Endodermal cell (in vitro differentiated cells): ENCODE measurements around the gene INO80E. TPM values are rescaled to one million over a fixed set of nuclear protein-coding genes. Genes with fewer than 3 reads are reported as not detected.
"Not testable (repeated sequence)": the region's sequence is repeated elsewhere in the genome, so short reads cannot be mapped to it uniquely, and the experiment has no call there.

Experiments used
- DNase-seq: peaks from one replicate; pipeline ENCODE4 v3.0.0-alpha.2; 2017
- H3K27ac ChIP-seq: 2 replicates; pipeline ENCODE4 v1.5.1; 2013; ENCODE audit warnings: mild to moderate bottlenecking, low read depth, low read length, moderate library complexity
- H3K27me3 ChIP-seq: 2 replicates; pipeline ENCODE4 v1.6.1; 2013; ENCODE audit warnings: mild to moderate bottlenecking, low read length, moderate library complexity; ENCODE audit not compliant: insufficient read depth, control insufficient read depth, poor library complexity, severe bottlenecking
- H3K36me3 ChIP-seq: 2 replicates; pipeline ENCODE4 v1.7.0; 2013; ENCODE audit warnings: mild to moderate bottlenecking, low read length, moderate library complexity; ENCODE audit not compliant: control insufficient read depth, insufficient read depth
- H3K4me1 ChIP-seq: one replicate; pipeline ENCODE4 v1.7.0; 2013; ENCODE audit warnings: low read length; ENCODE audit not compliant: control insufficient read depth, insufficient read depth
- H3K4me3 ChIP-seq: 2 replicates; pipeline ENCODE4 v1.5.1; 2013; ENCODE audit warnings: mild to moderate bottlenecking, low read length, moderate library complexity
- H3K9ac ChIP-seq: 2 replicates; pipeline ENCODE4 v1.6.1; 2013; ENCODE audit warnings: mild to moderate bottlenecking, low read length, moderate library complexity; ENCODE audit not compliant: poor library complexity, severe bottlenecking; ENCODE audit errors: extremely low read depth
- H3K9me3 ChIP-seq: 2 replicates; pipeline ENCODE4 v1.6.1; 2013; ENCODE audit warnings: mild to moderate bottlenecking, low read length, moderate library complexity; ENCODE audit not compliant: control insufficient read depth
- H3K27ac Mint-ChIP-seq: 2 replicates; pipeline ENCODE4 v1.8.0; 2020; ENCODE audit warnings: mixed read lengths
- H3K27me3 Mint-ChIP-seq: 2 replicates; pipeline ENCODE4 v1.8.0; 2021; ENCODE audit warnings: mild to moderate bottlenecking, mixed read lengths; ENCODE audit not compliant: insufficient read depth
- H3K36me3 Mint-ChIP-seq: 2 replicates; pipeline ENCODE4 v1.8.0; 2020; ENCODE audit warnings: low read depth, mixed read lengths
- H3K4me1 Mint-ChIP-seq: 2 replicates; pipeline ENCODE4 v1.8.0; 2020; ENCODE audit warnings: mixed read lengths
- H3K4me3 Mint-ChIP-seq: 2 replicates; pipeline ENCODE4 v1.8.0; 2020; ENCODE audit warnings: mild to moderate bottlenecking, moderate library complexity, mixed read lengths
- H3K9me3 Mint-ChIP-seq: 2 replicates; pipeline ENCODE4 v1.8.0; 2020; ENCODE audit warnings: mild to moderate bottlenecking, mixed read lengths
- WGBS, 2 experiments: methylation state at CpG; one replicate each; pipeline versions ENCODE4 v1.1.5 to v1.1.7; 2013; ENCODE audit warnings: missing lambda C conversion rate in 2 of 2, mixed read lengths in 1 of 2; ENCODE audit not compliant: insufficient coverage in 1 of 2, insufficient read length in 1 of 2; 5-methylcytosine and 5-hydroxymethylcytosine counted together
- total RNA-seq, 2 donors: library from RNA; stranded (reverse); fragmentation: NEBNext Ultra II Directional in 1 of 2; extraction: Animal tissue kit (Norgen Biotek cat#: 25700) in 1 of 2; gene quantifications; 2 replicates in 1 of 2; 3 replicates in 1 of 2; pipeline ENCODE4 v1.2.1, GENCODE V29; 2021
- TF ChIP-seq, protein P1 (sequence below): fragments of 200-600 bp; sonication (generic); conservative IDR thresholded peaks from 2 replicates; pipeline ENCODE4 v1.5.0; 2021; ENCODE audit warnings: antibody characterized with exemption, mild to moderate bottlenecking

The INO80E gene
- total RNA-seq, 2 donors from 2014 or later = 77.4 to 80.1 TPM

DNA sequence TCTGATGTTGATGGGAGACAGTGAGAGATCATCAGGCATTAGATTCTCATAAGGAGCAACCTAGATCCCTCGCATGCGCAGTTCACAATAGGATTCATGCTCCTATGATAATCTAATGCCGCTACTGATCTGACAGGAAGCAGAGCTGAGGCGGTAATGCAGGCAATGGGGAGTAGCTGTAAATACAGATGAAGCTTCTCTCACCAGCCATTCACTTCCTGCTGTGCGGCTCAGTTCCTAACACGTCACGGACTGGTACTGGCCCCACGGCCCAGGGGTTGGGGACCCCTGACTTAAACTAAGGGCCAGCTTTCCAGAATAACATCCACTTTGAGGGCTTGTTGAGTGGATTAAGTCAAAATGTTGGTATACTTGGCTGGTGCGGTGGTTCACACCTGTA, 36.7 kb upstream of the INO80E start:
- no peak overlapping the region for H3K27ac ChIP-seq
- no peak overlapping the region for H3K27ac Mint-ChIP-seq
- no peak overlapping the region for H3K9ac ChIP-seq
- 93 to 98% methylated on average over 5 to 9 of the region's 9 CpGs for WGBS, 2 experiments
- peaks cover 2% of the 10 kb centered on the region for H3K27me3 Mint-ChIP-seq
- H3K4me1 Mint-ChIP-seq = peaks cover 13% of the 10 kb centered on the region
- no peak overlapping the region for H3K4me3 Mint-ChIP-seq
- no peaks in the 10 kb centered on the region for H3K9me3 ChIP-seq
- H3K4me1 ChIP-seq = peaks cover 9% of the 10 kb centered on the region
- no peak for DNase-seq
- peaks cover 2% of the 10 kb centered on the region for H3K9me3 Mint-ChIP-seq
- H3K36me3 Mint-ChIP-seq = peaks cover 6% of the 10 kb centered on the region
- TF ChIP-seq, protein P1, sequence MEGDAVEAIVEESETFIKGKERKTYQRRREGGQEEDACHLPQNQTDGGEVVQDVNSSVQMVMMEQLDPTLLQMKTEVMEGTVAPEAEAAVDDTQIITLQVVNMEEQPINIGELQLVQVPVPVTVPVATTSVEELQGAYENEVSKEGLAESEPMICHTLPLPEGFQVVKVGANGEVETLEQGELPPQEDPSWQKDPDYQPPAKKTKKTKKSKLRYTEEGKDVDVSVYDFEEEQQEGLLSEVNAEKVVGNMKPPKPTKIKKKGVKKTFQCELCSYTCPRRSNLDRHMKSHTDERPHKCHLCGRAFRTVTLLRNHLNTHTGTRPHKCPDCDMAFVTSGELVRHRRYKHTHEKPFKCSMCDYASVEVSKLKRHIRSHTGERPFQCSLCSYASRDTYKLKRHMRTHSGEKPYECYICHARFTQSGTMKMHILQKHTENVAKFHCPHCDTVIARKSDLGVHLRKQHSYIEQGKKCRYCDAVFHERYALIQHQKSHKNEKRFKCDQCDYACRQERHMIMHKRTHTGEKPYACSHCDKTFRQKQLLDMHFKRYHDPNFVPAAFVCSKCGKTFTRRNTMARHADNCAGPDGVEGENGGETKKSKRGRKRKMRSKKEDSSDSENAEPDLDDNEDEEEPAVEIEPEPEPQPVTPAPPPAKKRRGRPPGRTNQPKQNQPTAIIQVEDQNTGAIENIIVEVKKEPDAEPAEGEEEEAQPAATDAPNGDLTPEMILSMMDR = no peak
- H3K27me3 ChIP-seq = no peaks in the 10 kb centered on the region
- H3K4me3 ChIP-seq = no peak overlapping the region
- no peaks in the 10 kb centered on the region for H3K36me3 ChIP-seq

GRCh38 chr16:29959821-29960220, 36.2 kb upstream of the INO80E start:
- not testable (repeated sequence) for H3K4me3 Mint-ChIP-seq, H3K4me1 ChIP-seq, H3K27me3 Mint-ChIP-seq, H3K9me3 ChIP-seq, DNase-seq, H3K27ac Mint-ChIP-seq, H3K27ac ChIP-seq, H3K9me3 Mint-ChIP-seq, H3K36me3 Mint-ChIP-seq, H3K27me3 ChIP-seq, H3K4me3 ChIP-seq, H3K36me3 ChIP-seq, H3K9ac ChIP-seq
- H3K4me1 Mint-ChIP-seq = peaks cover 13% of the 10 kb centered on the region
- 94% methylated on average over 4 of the region's 4 CpGs; no CpG with 5 or more reads in 1 of the 2 experiments for WGBS, 2 experiments

DNA sequence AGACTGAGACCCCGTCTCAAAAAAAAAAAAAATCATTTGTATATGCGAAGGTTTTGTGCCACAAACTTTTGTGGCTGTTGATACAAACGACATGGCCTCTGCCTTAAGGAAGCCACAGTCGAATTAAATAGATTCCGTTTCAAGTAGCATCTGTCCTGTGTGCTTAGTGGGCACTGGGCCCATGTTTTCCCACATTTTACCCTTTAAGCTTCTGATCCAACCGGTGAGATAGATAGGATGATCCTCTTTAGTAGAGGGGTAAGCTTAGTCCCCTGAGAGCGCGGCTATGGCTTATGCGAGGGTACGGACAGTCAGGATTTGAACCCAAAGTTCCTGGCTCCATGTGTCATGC, 34.9 kb upstream of the INO80E start:
- H3K27ac Mint-ChIP-seq = peak overlapping the region; percentile 90
- Histone ChIP-seq H3K27ac (no peak overlapping the region), H3K36me3 (peaks cover 10% of the 10 kb centered on the region), H3K27me3 (no peaks in the 10 kb centered on the region), H3K4me3 (peak overlapping the region; percentile 88), H3K4me1 (peaks cover 9% of the 10 kb centered on the region), H3K9me3 (no peaks in the 10 kb centered on the region), H3K9ac (peak overlapping the region; percentile 59)
- WGBS, 2 experiments = 85 to 86% methylated on average over 9 to 10 of the region's 10 CpGs
- peak overlapping the region; percentile 81 for H3K4me3 Mint-ChIP-seq
- peaks cover 2% of the 10 kb centered on the region for H3K9me3 Mint-ChIP-seq
- H3K27me3 Mint-ChIP-seq = peaks cover 2% of the 10 kb centered on the region
- DNase-seq = no peak
- TF ChIP-seq, protein P1 = no peak
- H3K4me1 Mint-ChIP-seq = peaks cover 13% of the 10 kb centered on the region
- H3K36me3 Mint-ChIP-seq = peaks cover 14% of the 10 kb centered on the region
